Smooth muscle cell (in vitro differentiated cells): ENCODE results near the gene MARCOL. TPM values are rescaled to one million over a fixed set of nuclear protein-coding genes. Genes with fewer than 3 reads are reported as not detected.

Experiments used
- DNase-seq: peaks from one replicate; lab custom pipeline; 2025; ENCODE audit not compliant: unreplicated experiment; lab: John Stamatoyannopoulos, UW
- H2AFZ ChIP-seq: fragments of 200-600 bp; sonication (generic); 2 replicates; pipeline ENCODE4 v1.6.0; 2016; ENCODE audit warnings: antibody characterized with exemption, low read depth, mild to moderate bottlenecking
- H3F3A ChIP-seq: fragments of 200-600 bp; sonication (generic); 2 replicates; pipeline ENCODE4 v1.6.0; 2017; ENCODE audit warnings: antibody characterized with exemption, low read depth
- H3K27ac ChIP-seq: fragments of 200-600 bp; sonication (generic); 2 replicates; pipeline ENCODE4 v1.5.1; 2016; ENCODE audit warnings: low read depth, mild to moderate bottlenecking
- H3K27me3 ChIP-seq: fragments of 200-600 bp; sonication (generic); 2 replicates; pipeline ENCODE4 v1.6.1; 2016; ENCODE audit warnings: low read depth, mild to moderate bottlenecking
- H3K36me3 ChIP-seq: fragments of 200-600 bp; sonication (generic); 2 replicates; pipeline ENCODE4 v1.5.1; 2016; ENCODE audit warnings: low read depth
- H3K4me1 ChIP-seq: fragments of 200-600 bp; sonication (generic); 2 replicates; pipeline ENCODE4 v1.5.1; 2016; ENCODE audit warnings: low read depth
- H3K4me2 ChIP-seq: fragments of 200-600 bp; sonication (generic); 2 replicates; pipeline ENCODE4 v1.6.0; 2016; ENCODE audit warnings: mild to moderate bottlenecking
- H3K4me3 ChIP-seq: fragments of 200-600 bp; sonication (generic); 2 replicates; pipeline ENCODE4 v1.5.1; 2016; ENCODE audit warnings: mild to moderate bottlenecking
- H3K79me2 ChIP-seq: fragments of 200-600 bp; sonication (generic); 2 replicates; pipeline ENCODE4 v1.6.0; 2016; ENCODE audit warnings: low read depth, mild to moderate bottlenecking
- H3K9ac ChIP-seq: fragments of 200-600 bp; sonication (generic); 2 replicates; pipeline ENCODE4 v1.6.0; 2016; ENCODE audit warnings: low read depth
- H3K9me3 ChIP-seq: fragments of 200-600 bp; sonication (generic); replicated peaks from 2 replicates; pipeline ENCODE4 v1.5.1; 2016; ENCODE audit warnings: low read depth
- H4K20me1 ChIP-seq: fragments of 200-600 bp; sonication (generic); 2 replicates; pipeline ENCODE4 v1.6.0; 2016; ENCODE audit warnings: low read depth
- CTCF ChIP-seq: fragments of 200-600 bp; sonication (generic); IDR thresholded peaks from 2 replicates; pipeline ENCODE4 v1.5.1; 2017; ENCODE audit warnings: borderline replicate concordance, mild to moderate bottlenecking, antibody characterized with exemption; ENCODE audit not compliant: insufficient read depth, poor library complexity, severe bottlenecking
- WGBS: methylation state at CpG from one replicate; pipeline ENCODE4 v1.1.7; 2016; ENCODE audit warnings: low lambda C conversion rate; 5-methylcytosine and 5-hydroxymethylcytosine counted together
- polyA plus RNA-seq: library from polyadenylated mRNA; unstranded; fragments of >200 nt; fragmentation: Nextera tagmentation; extraction: Ambion mirVana; gene quantifications from 2 replicates; pipeline ENCODE4 v1.2.1, GENCODE V29; 2016
- total RNA-seq: library from RNA; depleted of rRNA; stranded (reverse); fragments of >200 nt; gene quantifications from 2 replicates; pipeline ENCODE4 v1.2.3, GENCODE V29; 2014

Gene MARCOL
- total and polyA plus RNA-seq, 2 experiments from 2014 or later = 1.2 TPM; not detected in 1

GRCh38 chr5:148221508-148221907, 16.8 kb upstream of the MARCOL start:
- TF ChIP-seq CTCF = no peak
- Histone ChIP-seq H3K27ac (no peak overlapping the region), H3K9ac (no peak overlapping the region), H2AFZ (no peak overlapping the region), H3K27me3 (peaks cover 5% of the 10 kb centered on the region), H3K4me2 (no peak overlapping the region), H3K4me3 (no peak overlapping the region), H4K20me1 (no peaks in the 10 kb centered on the region), H3K36me3 (no peaks in the 10 kb centered on the region), H3K9me3 (no peaks in the 10 kb centered on the region), H3K79me2 (no peaks in the 10 kb centered on the region), H3K4me1 (no peaks in the 10 kb centered on the region), H3F3A (no peaks in the 10 kb centered on the region)
- no peak for DNase-seq
- WGBS = 84% methylated on average over 6 of the region's 6 CpGs

- H3K4me1 ChIP-seq = no peaks in the 10 kb centered on the region
- DNase-seq = no peak
- no peaks in the 10 kb centered on the region for H3K79me2 ChIP-seq
- no peak for TF ChIP-seq CTCF
- 18% methylated on average over 2 of the region's 2 CpGs for WGBS
- no peaks in the 10 kb centered on the region for H4K20me1 ChIP-seq
- H3K9ac ChIP-seq = peak overlapping the region; percentile 19
- H3K27ac ChIP-seq = peak overlapping the region; percentile 74
- H3K4me3 ChIP-seq = no peak overlapping the region
- H3F3A ChIP-seq = no peaks in the 10 kb centered on the region
- H2AFZ ChIP-seq = no peak overlapping the region
- peaks cover 5% of the 10 kb centered on the region for H3K27me3 ChIP-seq
- H3K36me3 ChIP-seq = no peaks in the 10 kb centered on the region
- H3K4me2 ChIP-seq = no peak overlapping the region
- H3K9me3 ChIP-seq = no peaks in the 10 kb centered on the region
These were observed 14.1 kb upstream of the MARCOL start for GRCh38 chr5:148224117-148224742.

- no peaks in the 10 kb centered on the region for H3K36me3 ChIP-seq
- H3K9ac ChIP-seq = no peak overlapping the region
- no peak overlapping the region for H3K4me3 ChIP-seq
- H3K4me1 ChIP-seq = no peaks in the 10 kb centered on the region
- H3K27ac ChIP-seq = no peak overlapping the region
- no peaks in the 10 kb centered on the region for H3F3A ChIP-seq
- no peak overlapping the region for H3K4me2 ChIP-seq
- no peaks in the 10 kb centered on the region for H3K79me2 ChIP-seq
- no peak overlapping the region for H2AFZ ChIP-seq
- H4K20me1 ChIP-seq = no peaks in the 10 kb centered on the region
- WGBS = 88% methylated on average over 3 of the region's 3 CpGs
- no peaks in the 10 kb centered on the region for H3K9me3 ChIP-seq
- DNase-seq = no peak
- H3K27me3 ChIP-seq = no peaks in the 10 kb centered on the region
- TF ChIP-seq CTCF = no peak
These were observed 9.8 kb upstream of the MARCOL start for GRCh38 chr5:148228392-148228984.

- no peak for DNase-seq
- no peak for TF ChIP-seq CTCF
- no peak overlapping the region for H3K4me3 ChIP-seq
- H3K27me3 ChIP-seq = no peaks in the 10 kb centered on the region
- H2AFZ ChIP-seq = no peak overlapping the region
- H3K9ac ChIP-seq = no peak overlapping the region
- no peak overlapping the region for H3K27ac ChIP-seq
- no peaks in the 10 kb centered on the region for H3K9me3 ChIP-seq
- no peaks in the 10 kb centered on the region for H4K20me1 ChIP-seq
- no peaks in the 10 kb centered on the region for H3K4me1 ChIP-seq
- no peaks in the 10 kb centered on the region for H3F3A ChIP-seq
- H3K36me3 ChIP-seq = no peaks in the 10 kb centered on the region
- no peak overlapping the region for H3K4me2 ChIP-seq
- H3K79me2 ChIP-seq = no peaks in the 10 kb centered on the region
These were observed 8.5 kb upstream of the MARCOL start for GRCh38 chr5:148229840-148230239.
